ENCODE measurements around the gene NELL2. TPM values are rescaled to one million over a fixed set of nuclear protein-coding genes. Genes with fewer than 3 reads are reported as not detected.

The NELL2 gene
- total and polyA plus RNA-seq, 7 donors: 0.17 to 1.8 (median 0.30) TPM; not detected in 3

DNA sequence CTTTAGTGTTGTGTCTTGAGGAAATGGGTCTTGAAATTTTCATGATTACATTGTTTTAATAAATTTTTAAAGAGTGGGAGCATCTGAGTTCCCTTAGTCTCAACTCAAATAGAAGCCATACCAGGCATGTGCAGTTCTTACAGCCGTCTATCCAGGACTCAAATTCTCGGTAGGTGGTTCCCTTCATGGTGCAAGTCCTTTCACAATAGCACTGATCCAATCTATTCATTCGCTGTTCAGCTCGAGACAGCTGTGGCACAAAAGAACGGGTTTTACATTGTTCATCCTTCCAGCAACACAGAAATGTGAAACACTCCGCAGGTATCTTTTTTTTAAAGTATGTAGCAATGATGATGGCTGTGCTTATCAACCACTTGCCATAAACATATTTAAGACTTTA lies 100.2 kb downstream of the NELL2 start:
- intact Hi-C loops (cut with DNase I): no loop called here
- TF ChIP-seq CTCF (IDR thresholded peaks at IDR 0.05): no peak
- no peaks in the 10 kb centered on the region for H3K36me3 ChIP-seq (ENCODE audit: insufficient read depth in 1 of 2, low read depth in 1 of 2)

GRCh38 chr12:44774815-44775411 lies 101.2 kb downstream of the NELL2 start:
- TF ChIP-seq CTCF (IDR thresholded peaks at IDR 0.05): peak; percentile 38
- no peak for DNase-seq
- Histone ChIP-seq H3K27ac (no peak overlapping the region), H3K4me1 (no peaks in the 10 kb centered on the region), H3K36me3 (ENCODE audit: insufficient read depth in 1 of 2, low read depth in 1 of 2) (no peaks in the 10 kb centered on the region), H3K4me3 (no peak overlapping the region), H3K9me3 (no peaks in the 10 kb centered on the region), H3K27me3 (ENCODE audit: insufficient read depth in 3 of 3, low read length in 2 of 3) (no peaks in the 10 kb centered on the region)
- WGBS, 3 donors: 70 to 74% (median 72%) methylated on average over 11 of the region's 11 CpGs
- intact Hi-C loops (cut with DNase I): no loop called here
- ATAC-seq: no peak

More for the DNA sequence above, 100.2 kb downstream of the NELL2 start:
- DNase-seq: no peak
- H3K9me3 ChIP-seq: no peaks in the 10 kb centered on the region
- H3K4me1 ChIP-seq: no peaks in the 10 kb centered on the region
- 73 to 77% (median 74%) methylated on average over 6 of the region's 6 CpGs for WGBS, 3 donors
- no peak overlapping the region for H3K4me3 ChIP-seq
- no peaks in the 10 kb centered on the region for H3K27me3 ChIP-seq (ENCODE audit: insufficient read depth in 3 of 3, low read length in 2 of 3)
- no peak overlapping the region for H3K27ac ChIP-seq
- no peak for ATAC-seq

DNA sequence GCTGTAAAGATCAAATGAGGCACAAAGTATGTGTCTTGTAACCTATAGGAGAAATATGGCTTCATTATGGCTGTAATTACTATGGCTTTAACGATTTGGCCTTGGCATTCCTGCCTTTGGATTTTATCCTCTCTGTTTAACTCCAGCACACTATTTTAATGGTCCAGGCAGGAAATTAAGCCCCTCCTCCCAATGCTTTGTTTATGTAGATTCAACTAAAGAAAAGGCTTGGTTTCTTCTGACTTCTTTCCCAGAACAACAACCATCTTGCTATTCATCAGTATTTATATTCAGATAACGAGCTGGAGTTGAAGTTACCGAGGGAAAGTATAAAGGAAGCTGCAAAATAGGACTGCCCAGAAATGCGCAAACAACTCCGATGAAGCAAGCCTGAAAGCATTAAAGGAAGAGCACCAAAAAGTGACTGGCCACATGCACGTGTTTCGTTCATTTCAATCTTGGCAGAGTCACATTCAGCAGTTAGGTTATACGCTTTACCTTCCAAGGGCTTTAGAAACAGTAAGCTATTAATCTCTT lies 104.6 kb downstream of the NELL2 start:
- DNase-seq (no peak), ATAC-seq (no peak)
- Histone ChIP-seq H3K36me3 (ENCODE audit: insufficient read depth in 1 of 2, low read depth in 1 of 2) (no peaks in the 10 kb centered on the region), H3K4me1 (no peaks in the 10 kb centered on the region), H3K4me3 (no peak overlapping the region), H3K9me3 (no peaks in the 10 kb centered on the region), H3K27ac (no peak overlapping the region), H3K27me3 (ENCODE audit: insufficient read depth in 3 of 3, low read length in 2 of 3) (no peaks in the 10 kb centered on the region)
- WGBS, 3 donors: 69 to 76% (median 71%) methylated on average over 8 of the region's 8 CpGs
- no peak for TF ChIP-seq CTCF (IDR thresholded peaks at IDR 0.05)
- intact Hi-C loops (cut with DNase I): no loop called here

DNA sequence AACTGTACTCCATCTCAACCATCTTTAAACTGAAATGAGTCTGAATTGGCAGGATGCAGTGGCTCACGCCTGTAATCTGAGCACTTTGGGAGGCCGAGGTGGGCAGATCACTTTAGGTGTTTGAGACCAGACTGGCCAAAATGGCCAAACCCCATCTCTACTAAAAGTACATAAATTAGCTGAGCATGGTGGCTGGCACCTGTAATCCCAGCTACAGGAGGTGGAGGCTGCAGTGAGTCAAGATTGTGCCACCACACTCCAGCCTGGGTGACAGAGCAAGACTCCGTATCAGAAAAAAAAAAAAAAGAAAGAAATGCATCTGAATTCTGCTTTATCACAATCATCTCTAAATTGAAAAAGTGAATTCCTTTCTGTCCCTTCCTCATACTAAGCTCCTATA lies 110.3 kb downstream of the NELL2 start:
- no peak for TF ChIP-seq CTCF (IDR thresholded peaks at IDR 0.05)
- WGBS, 3 donors: 63 to 70% (median 70%) methylated on average over 3 of the region's 3 CpGs

GRCh38 chr12:44763021-44763420 lies 113.1 kb downstream of the NELL2 start:
- H3K4me1 ChIP-seq: no peaks in the 10 kb centered on the region
- ATAC-seq (no peak), DNase-seq (no peak)
- 66 to 78% (median 77%) methylated on average over 3 of the region's 3 CpGs for WGBS, 3 donors
- H3K27me3 ChIP-seq (ENCODE audit: insufficient read depth in 3 of 3, low read length in 2 of 3): no peaks in the 10 kb centered on the region
- no peak for TF ChIP-seq CTCF (IDR thresholded peaks at IDR 0.05)
- H3K4me3 ChIP-seq: no peak overlapping the region
- no peak overlapping the region for H3K27ac ChIP-seq
- no peaks in the 10 kb centered on the region for H3K36me3 ChIP-seq (ENCODE audit: insufficient read depth in 1 of 2, low read depth in 1 of 2)
- intact Hi-C loops (cut with DNase I): no loop called here
- H3K9me3 ChIP-seq: no peaks in the 10 kb centered on the region

More for the DNA sequence above, 110.3 kb downstream of the NELL2 start:
- ATAC-seq (no peak), DNase-seq (no peak)
- H3K9me3 ChIP-seq: no peaks in the 10 kb centered on the region
- intact Hi-C loops (cut with DNase I): no loop called here
- H3K4me1 ChIP-seq: no peaks in the 10 kb centered on the region
- H3K4me3 ChIP-seq: no peak overlapping the region
- H3K27me3 ChIP-seq (ENCODE audit: insufficient read depth in 3 of 3, low read length in 2 of 3): no peaks in the 10 kb centered on the region
- no peak overlapping the region for H3K27ac ChIP-seq
- no peaks in the 10 kb centered on the region for H3K36me3 ChIP-seq (ENCODE audit: insufficient read depth in 1 of 2, low read depth in 1 of 2)
